ENCODE results near the gene GGT7.
"Not testable (repeated sequence)": the region's sequence is repeated elsewhere in the genome, so short reads cannot be mapped to it uniquely, and the experiment has no call there.

GGT7 gene

GRCh38 chr20:34872622-34873224 lies at the start of gene GGT7:
TSS of gene GGT7 (minus strand) at chr20:34872856. CDS start at chr20:34872815, 41 bp downstream.
- DNase-seq (ENCODE audit: low read depth, low spot score), result no peak

GRCh38 chr20:34921436-34921835 lies 48.8 kb upstream of the GGT7 start:
- no peak for DNase-seq (ENCODE audit: low read depth, low spot score)

GRCh38 chr20:34920055-34920454 lies 47.4 kb upstream of the GGT7 start:
- DNase-seq (ENCODE audit: low read depth, low spot score), result no peak

GRCh38 chr20:34916774-34917354 lies 44.2 kb upstream of the GGT7 start:
- no peak for DNase-seq (ENCODE audit: low read depth, low spot score)

- DNase-seq (ENCODE audit: low read depth, low spot score), result no peak
Measured at GRCh38 chr20:34915749-34916455, 43.2 kb upstream of the GGT7 start.

- no peak for DNase-seq (ENCODE audit: low read depth, low spot score)
Measured at GRCh38 chr20:34915131-34915530, 42.5 kb upstream of the GGT7 start.

- peak; percentile 21 for DNase-seq (ENCODE audit: low read depth, low spot score)
Measured at GRCh38 chr20:34907616-34908469, 35.2 kb upstream of the GGT7 start.

GRCh38 chr20:34904202-34904621 lies 31.6 kb upstream of the GGT7 start:
- DNase-seq (ENCODE audit: low read depth, low spot score), result no peak

- DNase-seq (ENCODE audit: low read depth, low spot score), result not testable (repeated sequence)
Measured at GRCh38 chr20:34898731-34899130, 26.1 kb upstream of the GGT7 start.

- not testable (repeated sequence) for DNase-seq (ENCODE audit: low read depth, low spot score)
Measured at GRCh38 chr20:34898129-34898528, 25.5 kb upstream of the GGT7 start.

- DNase-seq (ENCODE audit: low read depth, low spot score), result no peak
Measured at GRCh38 chr20:34896086-34896621, 23.5 kb upstream of the GGT7 start.

GRCh38 chr20:34895465-34895864 lies 22.8 kb upstream of the GGT7 start:
- DNase-seq (ENCODE audit: low read depth, low spot score), result no peak

- no peak for DNase-seq (ENCODE audit: low read depth, low spot score)
Measured at GRCh38 chr20:34894723-34895122, 22.1 kb upstream of the GGT7 start.

GRCh38 chr20:34892671-34893070 lies 20.0 kb upstream of the GGT7 start:
- DNase-seq (ENCODE audit: low read depth, low spot score), result no peak

- no peak for DNase-seq (ENCODE audit: low read depth, low spot score)
Measured at GRCh38 chr20:34891166-34892062, 18.8 kb upstream of the GGT7 start.

- no peak for DNase-seq (ENCODE audit: low read depth, low spot score)
Measured at GRCh38 chr20:34888468-34888867, 15.8 kb upstream of the GGT7 start.

GRCh38 chr20:34887023-34887422 lies 14.4 kb upstream of the GGT7 start:
- DNase-seq (ENCODE audit: low read depth, low spot score), result no peak

- no peak for DNase-seq (ENCODE audit: low read depth, low spot score)
Measured at GRCh38 chr20:34886122-34886521, 13.5 kb upstream of the GGT7 start.

GRCh38 chr20:34884260-34884659 lies 11.6 kb upstream of the GGT7 start:
- no peak for DNase-seq (ENCODE audit: low read depth, low spot score)

GRCh38 chr20:34883809-34884208 lies 11.2 kb upstream of the GGT7 start:
- no peak for DNase-seq (ENCODE audit: low read depth, low spot score)

All from brain pericyte (primary cell).